ENCODE results near the gene PLBD2. TPM values are rescaled to one million over a fixed set of nuclear protein-coding genes. Genes with fewer than 3 reads are reported as not detected.

Gene PLBD2
- total and polyA plus RNA-seq, 10 of the 15 experiments (the other 5 are each of a cell fraction or from before 2014, with no cell fraction given) = 1.4 to 16.6 (median 5.9) TPM

DNA sequence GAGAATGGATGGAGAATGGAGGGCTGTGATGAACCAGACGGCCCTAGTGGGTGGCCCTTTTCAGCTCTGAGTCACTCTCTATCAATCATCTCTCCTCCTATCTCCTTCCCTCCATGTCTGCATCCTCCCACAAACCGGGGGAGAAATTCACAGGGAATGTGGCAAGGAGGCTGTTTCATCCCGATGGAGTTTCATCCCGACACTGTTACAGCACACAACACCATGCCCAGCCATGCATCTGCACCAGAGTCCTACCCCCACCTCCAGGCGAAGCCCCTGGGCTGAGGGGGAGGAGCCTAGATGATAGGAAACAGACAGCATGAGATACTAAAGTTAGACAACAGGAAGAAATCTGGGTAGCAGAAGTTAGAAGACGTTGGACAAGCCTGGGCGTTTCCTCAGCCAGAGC is 44.3 kb upstream of the PLBD2 start:
- SMC1A ChIA-PET (ENCODE audit: uncharacterized antibody, unreplicated experiment) = no interaction called here
- H3K4me3 ChIP-seq = no peak overlapping the region
- H3K36me3 ChIP-seq (ENCODE audit: control insufficient read depth in 2 of 2, insufficient read depth in 2 of 2, low read length in 1 of 2) = peaks cover 0 to 2% of the 10 kb centered on the region in 2 experiments
- intact Hi-C loops (cut with micrococcal nuclease; ENCODE audit: unreplicated experiment) = loop anchor here (5.0 to 10.0 kb wide), 2 partner anchors 117 to 601 kb away; no protein-coding TSS in a partner anchor
- H3K27ac ChIP-seq (ENCODE audit: control insufficient read depth, insufficient read depth) = no peak overlapping the region
- TF ChIP-seq TAF1 (IDR thresholded peaks at IDR 0.05; ENCODE audit: borderline replicate concordance, low read depth, low read length) (no peak), BCL3 (IDR thresholded peaks at IDR 0.05; ENCODE audit: borderline replicate concordance, insufficient read depth, low read depth, low read length, poor library complexity, severe bottlenecking) (no peak), ESRRA (IDR thresholded peaks at IDR 0.05; ENCODE audit: low read length) (no peak), NFYA (IDR thresholded peaks at IDR 0.05; ENCODE audit: borderline replicate concordance, low read depth, low read length) (no peak), TBL1XR1 (IDR thresholded peaks at IDR 0.05; ENCODE audit: low read depth, low read length) (no peak), CEBPB (IDR thresholded peaks at IDR 0.05; ENCODE audit: borderline replicate concordance in 1 of 2, low read depth in 2 of 2, low read length in 2 of 2) (no peak), NFYB (IDR thresholded peaks at IDR 0.05; ENCODE audit: insufficient read depth, low read depth, low read length) (no peak), EED (IDR thresholded peaks at IDR 0.05; ENCODE audit: low read depth) (no peak), MYB (IDR thresholded peaks at IDR 0.05; ENCODE audit: borderline replicate concordance, low read depth, low read length) (no peak), EP300 (IDR thresholded peaks at IDR 0.05; ENCODE audit: borderline replicate concordance in 1 of 2, control insufficient read depth in 1 of 2, low read depth in 2 of 2, low read length in 2 of 2) (no peak), MEF2B (IDR thresholded peaks at IDR 0.05; ENCODE audit: partially characterized antibody, poor library complexity, severe bottlenecking) (no peak), YBX1 (IDR thresholded peaks at IDR 0.05) (no peak), GABPA (IDR thresholded peaks at IDR 0.05; ENCODE audit: low read depth) (no peak)
- TF ChIP-seq, protein P1, sequence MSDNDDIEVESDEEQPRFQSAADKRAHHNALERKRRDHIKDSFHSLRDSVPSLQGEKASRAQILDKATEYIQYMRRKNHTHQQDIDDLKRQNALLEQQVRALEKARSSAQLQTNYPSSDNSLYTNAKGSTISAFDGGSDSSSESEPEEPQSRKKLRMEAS (IDR thresholded peaks at IDR 0.05; ENCODE audit: low read depth, low read length) = no peak
- H2AFZ ChIP-seq (ENCODE audit: control insufficient read depth, low read depth, low read length) = no peak overlapping the region
- no peaks in the 10 kb centered on the region for H3K9me3 ChIP-seq (replicated peaks; ENCODE audit: control insufficient read depth, insufficient read depth, low read length)
- DNase-seq (ENCODE audit: low read depth, low spot score) = no peak
- POLR2A ChIA-PET = interaction anchor here (0.5 kb wide), 1 partner anchor 582 kb away, joined by 6 read pairs; no protein-coding TSS in a partner anchor
- RAD21 ChIA-PET (ENCODE audit: unreplicated experiment) = no interaction called here
- ATAC-seq = no peak
- H3K4me2 ChIP-seq (ENCODE audit: control insufficient read depth, insufficient read depth) = no peak overlapping the region
- no peak for FAIRE-seq
- no peaks in the 10 kb centered on the region for H3K4me1 ChIP-seq (ENCODE audit: control insufficient read depth, insufficient read depth, low read length)
- H3K27me3 ChIP-seq (replicated peaks in 1 of 2; ENCODE audit: control insufficient read depth in 2 of 2, insufficient read depth in 2 of 2, low read length in 1 of 2) = no peaks in the 10 kb centered on the region
- H3K9ac ChIP-seq (ENCODE audit: control insufficient read depth, insufficient read depth, low read length) = no peak overlapping the region
- no TSS peak for BruUV-seq (replicated peaks)
- 72% methylated on average over 7 of the region's 7 CpGs for WGBS (ENCODE audit: insufficient coverage, insufficient replicate concordance, low lambda C conversion rate, missing lambda C conversion rate)
- in situ Hi-C loops (cut with MboI) = no loop called here
- CTCF ChIA-PET = interaction anchor here (1.3 to 1.5 kb wide), 3 partner anchors 13 to 144 kb away, joined by 3 to 4 read pairs (median 3); no protein-coding TSS in a partner anchor
- H3K79me2 ChIP-seq (ENCODE audit: control insufficient read depth, insufficient read depth, low read length) = no peaks in the 10 kb centered on the region
- H4K20me1 ChIP-seq (ENCODE audit: control insufficient read depth, insufficient read depth) = no peaks in the 10 kb centered on the region

Measured in GM12878 (cell line).